Heart left ventricle (tissue), 13 donors: ENCODE measurements around the gene CBX8.

Source experiments
- POLR2A ChIP-seq, 2 donors: fragments of 450-650 bp; IDR thresholded peaks; one replicate each; pipeline ENCODE4 v1.6.1; 2017; ENCODE audit warnings: antibody characterized with exemption in 2 of 2, mild to moderate bottlenecking in 2 of 2, moderate library complexity in 2 of 2
- TF ChIP-seq, protein P1 (sequence below), 12 donors: fragments of 200-600 bp; sonication (generic) in 4 of 12; IDR thresholded peaks; one replicate each; pipeline versions ENCODE4 v1.5.0 to v1.8.0; 2018 to 2022; ENCODE audit warnings: antibody characterized with exemption in 12 of 12, mild to moderate bottlenecking in 5 of 12
- donor health status: ischemic (EF 13 %, LVEDD 7.1; RV severe dilation, severe dysfunction).
- donor health status: DM: no; HTN: yes; CAD: no.
- donor health status: DM: no; HTN: no; CAD: no.
- donor health status: ischemic (EF 25% LVEDD 6.9; RV normal size, moderate dysfunction).
- donor health status: ischemic (EF 25% LVEDD 5.7; RV mildly dilated, moderate dysfunction).
- donor health status: ischemic (EF 35%, LVEDD 5.7; RV mildly dilated, moderate dysfunction).
- donor health status: nonischemic (EF 11% LVEDD 7.7; RV severe dilation, severe dysfunction).
- donor health status: DM: yes; HTN: yes; CAD: no.
- donor health status: PGD.
- donor health status: ischemic (EF 29% LVEDD 5.4; RV normal size, mild dysfunction).
- donor health status: nonischemic (EF 23%, LVEDD 6.1; RV moderate dilation, normal function).

DNA sequence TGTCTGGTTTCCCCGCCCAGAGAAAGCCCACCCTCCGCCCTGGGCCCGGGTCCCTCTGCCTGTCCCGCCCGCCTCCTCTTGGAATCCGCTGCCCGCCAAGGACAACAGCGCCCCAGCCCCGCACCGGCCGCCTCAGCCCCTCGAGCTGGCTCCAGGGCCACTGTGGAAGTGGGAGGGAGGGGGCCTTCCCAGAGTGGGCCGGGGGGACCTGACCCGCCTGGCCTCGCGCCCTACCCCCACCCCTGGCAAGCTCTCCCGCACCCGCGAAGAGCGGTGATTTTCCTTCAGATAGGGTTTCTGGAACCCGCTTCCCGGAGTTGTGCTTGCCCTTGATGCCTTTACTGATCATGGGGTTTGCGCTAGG lies 2.3 kb upstream of the CBX8 start:
- TF ChIP-seq, protein P1, sequence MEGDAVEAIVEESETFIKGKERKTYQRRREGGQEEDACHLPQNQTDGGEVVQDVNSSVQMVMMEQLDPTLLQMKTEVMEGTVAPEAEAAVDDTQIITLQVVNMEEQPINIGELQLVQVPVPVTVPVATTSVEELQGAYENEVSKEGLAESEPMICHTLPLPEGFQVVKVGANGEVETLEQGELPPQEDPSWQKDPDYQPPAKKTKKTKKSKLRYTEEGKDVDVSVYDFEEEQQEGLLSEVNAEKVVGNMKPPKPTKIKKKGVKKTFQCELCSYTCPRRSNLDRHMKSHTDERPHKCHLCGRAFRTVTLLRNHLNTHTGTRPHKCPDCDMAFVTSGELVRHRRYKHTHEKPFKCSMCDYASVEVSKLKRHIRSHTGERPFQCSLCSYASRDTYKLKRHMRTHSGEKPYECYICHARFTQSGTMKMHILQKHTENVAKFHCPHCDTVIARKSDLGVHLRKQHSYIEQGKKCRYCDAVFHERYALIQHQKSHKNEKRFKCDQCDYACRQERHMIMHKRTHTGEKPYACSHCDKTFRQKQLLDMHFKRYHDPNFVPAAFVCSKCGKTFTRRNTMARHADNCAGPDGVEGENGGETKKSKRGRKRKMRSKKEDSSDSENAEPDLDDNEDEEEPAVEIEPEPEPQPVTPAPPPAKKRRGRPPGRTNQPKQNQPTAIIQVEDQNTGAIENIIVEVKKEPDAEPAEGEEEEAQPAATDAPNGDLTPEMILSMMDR (IDR thresholded peaks at IDR 0.05) = no peak
- no peak for TF ChIP-seq POLR2A (IDR thresholded peaks at IDR 0.05)
